Measurements from ENCODE around the gene LCORL.
"Not testable (repeated sequence)": the region's sequence is repeated elsewhere in the genome, so short reads cannot be mapped to it uniquely, and the experiment has no call there.

Gene LCORL

DNA sequence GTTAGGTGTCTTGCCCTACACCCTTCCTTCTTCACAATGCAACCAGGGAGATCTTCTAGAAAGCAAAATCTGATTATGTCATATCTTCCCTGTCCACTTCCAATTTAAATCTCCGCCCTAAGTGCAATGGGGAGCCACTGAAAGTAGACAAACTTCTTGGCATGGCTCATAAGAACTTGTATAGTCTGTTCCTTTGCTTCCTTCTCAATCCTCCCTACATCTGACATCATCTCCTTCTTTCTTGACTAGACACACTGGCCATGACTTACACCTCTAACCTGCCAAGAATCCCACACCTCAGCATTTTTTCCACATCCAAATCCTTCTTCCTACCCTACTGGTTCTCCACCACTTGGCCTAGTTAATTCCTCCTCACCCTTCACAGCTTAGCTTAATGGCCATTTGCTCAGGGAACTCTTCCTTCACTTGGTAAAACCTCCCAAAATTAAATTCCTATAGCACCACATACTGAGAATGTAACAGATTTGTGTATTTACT, 155.6 kb downstream of the LCORL start:
- H3K79me2 ChIP-seq (ENCODE audit: control insufficient read depth, insufficient read depth, low read length, unreplicated experiment): no peaks in the 10 kb centered on the region
- no peak overlapping the region for H2AFZ ChIP-seq (ENCODE audit: low read length, unreplicated experiment)
- H3K4me3 ChIP-seq (ENCODE audit: low read depth, low read length): no peak overlapping the region
- H3K36me3 ChIP-seq (ENCODE audit: insufficient read depth, low read length): no peaks in the 10 kb centered on the region
- no peaks in the 10 kb centered on the region for H3K4me1 ChIP-seq (ENCODE audit: control insufficient read depth, insufficient read depth, low read length, unreplicated experiment)
- H3K27ac ChIP-seq (ENCODE audit: low read depth, low read length): no peak overlapping the region
- H3K27me3 ChIP-seq (ENCODE audit: insufficient read depth, low read length): no peaks in the 10 kb centered on the region

DNA sequence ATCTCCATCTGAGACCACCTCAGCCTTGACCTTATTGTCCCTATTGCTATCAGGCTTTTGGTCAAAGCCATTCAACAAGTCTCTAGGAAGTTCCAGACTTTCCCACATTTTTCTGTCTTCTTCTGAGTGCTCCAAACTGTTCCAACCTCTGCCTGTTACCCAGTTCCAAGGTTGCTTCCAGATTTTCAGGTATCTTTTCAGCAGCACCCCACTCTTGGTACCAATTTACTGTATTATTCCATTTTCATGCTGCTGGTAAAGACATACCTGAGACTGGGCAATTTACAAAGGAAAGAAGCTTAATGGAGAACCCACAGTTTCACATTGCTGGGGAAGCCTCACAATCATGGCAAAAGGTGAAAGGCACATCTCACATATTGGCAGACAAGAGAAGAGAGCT, 159.6 kb downstream of the LCORL start:
- not testable (repeated sequence) for H2AFZ ChIP-seq (ENCODE audit: low read length, unreplicated experiment); H3K27me3 ChIP-seq (ENCODE audit: insufficient read depth, low read length); H3K79me2 ChIP-seq (ENCODE audit: control insufficient read depth, insufficient read depth, low read length, unreplicated experiment)

DNA sequence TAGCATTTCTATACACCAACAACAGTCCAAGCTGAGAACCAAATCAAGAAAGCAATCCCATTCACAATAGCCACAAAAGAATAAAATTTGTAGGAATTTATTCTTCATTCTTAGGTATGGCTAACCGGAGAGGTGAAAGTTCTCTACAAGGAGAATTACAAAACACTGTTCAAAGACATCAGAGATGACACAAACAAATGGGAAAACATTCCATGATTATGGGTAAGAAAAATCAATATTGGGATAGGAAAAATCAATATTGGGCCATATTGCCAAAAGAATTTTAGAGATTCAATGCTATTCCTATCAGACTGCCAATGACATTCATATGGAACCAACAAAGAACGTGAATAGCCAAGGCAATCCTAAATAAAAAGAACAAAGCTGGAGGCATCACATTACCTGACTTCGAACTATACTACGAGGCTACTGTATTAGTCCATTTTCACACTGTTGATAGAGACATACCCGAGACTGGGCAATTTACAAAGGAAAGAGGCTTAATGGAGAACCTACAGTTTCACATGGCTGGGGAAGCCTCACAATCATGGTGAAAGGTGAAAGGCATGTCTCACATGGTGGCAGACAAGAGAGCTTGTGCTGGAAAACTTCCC, 161.7 kb downstream of the LCORL start:
- Histone ChIP-seq H3K79me2 (ENCODE audit: control insufficient read depth, insufficient read depth, low read length, unreplicated experiment) (no peaks in the 10 kb centered on the region), H3K4me1 (ENCODE audit: control insufficient read depth, insufficient read depth, low read length, unreplicated experiment) (no peaks in the 10 kb centered on the region), H3K27ac (ENCODE audit: low read depth, low read length) (no peak overlapping the region), H3K4me3 (ENCODE audit: low read depth, low read length) (no peak overlapping the region), H3K27me3 (ENCODE audit: insufficient read depth, low read length) (no peaks in the 10 kb centered on the region), H3K36me3 (ENCODE audit: insufficient read depth, low read length) (no peaks in the 10 kb centered on the region), H2AFZ (ENCODE audit: low read length, unreplicated experiment) (no peak overlapping the region)

More for the DNA sequence above, 159.6 kb downstream of the LCORL start:
- not testable (repeated sequence) for H3K27ac ChIP-seq (ENCODE audit: low read depth, low read length); H3K4me1 ChIP-seq (ENCODE audit: control insufficient read depth, insufficient read depth, low read length, unreplicated experiment); H3K36me3 ChIP-seq (ENCODE audit: insufficient read depth, low read length); H3K4me3 ChIP-seq (ENCODE audit: low read depth, low read length)

DNA sequence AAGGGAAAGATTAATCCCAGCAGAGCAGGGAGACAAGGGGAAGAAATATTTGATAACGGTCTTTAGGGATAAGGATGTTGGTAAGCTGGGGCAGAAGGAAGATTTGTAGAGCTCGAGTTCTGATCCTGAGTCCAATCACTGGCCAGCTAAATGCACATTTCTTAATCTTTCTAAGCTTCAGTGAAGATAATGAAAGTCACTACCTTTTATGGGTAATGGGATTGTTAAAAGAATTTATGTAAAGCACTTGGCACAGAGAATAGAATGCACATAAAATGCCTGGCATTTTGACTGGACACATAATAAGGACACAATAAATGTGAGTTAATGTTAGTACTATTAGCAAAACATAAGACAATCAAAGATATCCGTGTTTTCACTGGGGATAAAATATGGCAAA, 167.5 kb downstream of the LCORL start:
- Histone ChIP-seq H3K4me1 (ENCODE audit: control insufficient read depth, insufficient read depth, low read length, unreplicated experiment) (no peaks in the 10 kb centered on the region), H3K27me3 (ENCODE audit: insufficient read depth, low read length) (no peaks in the 10 kb centered on the region), H3K79me2 (ENCODE audit: control insufficient read depth, insufficient read depth, low read length, unreplicated experiment) (no peaks in the 10 kb centered on the region), H3K4me3 (ENCODE audit: low read depth, low read length) (no peak overlapping the region), H3K36me3 (ENCODE audit: insufficient read depth, low read length) (no peaks in the 10 kb centered on the region), H3K27ac (ENCODE audit: low read depth, low read length) (no peak overlapping the region), H2AFZ (ENCODE audit: low read length, unreplicated experiment) (no peak overlapping the region)

DNA sequence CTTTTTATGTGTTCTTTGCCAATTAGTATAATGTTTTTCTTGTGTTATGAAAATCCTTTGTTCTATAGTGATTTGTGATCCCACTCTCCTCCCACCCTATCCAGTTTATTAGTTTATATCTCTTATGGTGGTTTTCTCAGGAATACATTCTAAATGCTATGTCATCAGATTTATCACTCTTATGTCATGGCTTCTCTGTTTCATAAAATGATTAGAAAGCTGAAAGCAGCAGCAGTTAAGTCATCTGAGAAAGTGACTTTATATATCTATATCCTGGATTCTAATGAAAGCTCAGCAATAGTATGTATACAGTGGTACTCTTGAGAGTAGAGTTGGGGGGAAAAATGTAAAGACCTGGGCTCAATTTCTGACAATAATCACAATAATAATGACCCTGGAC, 169.6 kb downstream of the LCORL start:
- H3K4me3 ChIP-seq (ENCODE audit: low read depth, low read length): no peak overlapping the region
- no peaks in the 10 kb centered on the region for H3K4me1 ChIP-seq (ENCODE audit: control insufficient read depth, insufficient read depth, low read length, unreplicated experiment)

DNA sequence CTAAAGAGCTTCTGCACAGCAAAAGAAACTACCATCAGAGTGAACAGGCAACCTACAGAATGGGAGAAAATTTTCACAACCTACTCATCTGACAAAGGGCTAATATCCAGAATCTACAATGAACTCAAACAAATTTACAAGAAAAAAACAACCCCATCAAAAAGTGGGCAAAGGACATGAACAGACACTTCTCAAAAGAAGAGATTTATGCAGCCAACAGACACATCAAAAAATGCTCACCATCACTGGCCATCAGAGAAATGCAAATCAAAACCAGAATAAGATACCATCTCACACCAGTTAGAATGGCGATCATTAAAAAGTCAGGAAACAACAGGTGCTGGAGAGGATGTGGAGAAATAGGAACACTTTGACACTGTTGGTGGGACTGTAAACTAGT, 171.3 kb downstream of the LCORL start:
- H3K27me3 ChIP-seq (ENCODE audit: insufficient read depth, low read length); H2AFZ ChIP-seq (ENCODE audit: low read length, unreplicated experiment); H3K4me3 ChIP-seq (ENCODE audit: low read depth, low read length); H3K4me1 ChIP-seq (ENCODE audit: control insufficient read depth, insufficient read depth, low read length, unreplicated experiment); H3K27ac ChIP-seq (ENCODE audit: low read depth, low read length); H3K79me2 ChIP-seq (ENCODE audit: control insufficient read depth, insufficient read depth, low read length, unreplicated experiment): not testable (repeated sequence)
- peaks cover 24% of the 10 kb centered on the region for H3K36me3 ChIP-seq (ENCODE audit: insufficient read depth, low read length)

More for the DNA sequence above, 169.6 kb downstream of the LCORL start:
- Histone ChIP-seq H3K36me3 (ENCODE audit: insufficient read depth, low read length) (peaks cover 11% of the 10 kb centered on the region), H3K27me3 (ENCODE audit: insufficient read depth, low read length) (no peaks in the 10 kb centered on the region), H3K79me2 (ENCODE audit: control insufficient read depth, insufficient read depth, low read length, unreplicated experiment) (no peaks in the 10 kb centered on the region), H2AFZ (ENCODE audit: low read length, unreplicated experiment) (no peak overlapping the region), H3K27ac (ENCODE audit: low read depth, low read length) (no peak overlapping the region)

DNA sequence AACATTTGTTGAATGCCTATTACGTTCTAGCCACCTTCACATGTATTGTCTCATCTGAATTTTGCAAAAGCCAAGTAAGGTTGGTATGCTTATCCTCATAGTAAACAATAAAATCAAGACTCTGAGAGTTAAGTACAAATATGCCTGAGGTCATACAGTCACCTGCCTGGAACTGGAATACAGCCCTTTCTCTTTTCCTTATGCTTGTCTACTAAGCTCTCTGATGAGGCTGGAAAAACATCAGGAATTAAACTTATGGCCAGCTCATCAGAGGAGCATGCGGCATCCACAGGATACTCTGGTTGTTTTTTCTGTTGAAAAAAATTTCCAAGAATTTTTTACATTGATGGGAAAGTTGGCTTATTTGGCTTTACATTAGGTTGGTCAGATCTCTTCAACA, 175.3 kb downstream of the LCORL start:
- H3K79me2 ChIP-seq (ENCODE audit: control insufficient read depth, insufficient read depth, low read length, unreplicated experiment): no peaks in the 10 kb centered on the region
- no peak overlapping the region for H2AFZ ChIP-seq (ENCODE audit: low read length, unreplicated experiment)
- peaks cover 58% of the 10 kb centered on the region for H3K36me3 ChIP-seq (ENCODE audit: insufficient read depth, low read length)
- no peak overlapping the region for H3K4me3 ChIP-seq (ENCODE audit: low read depth, low read length)
- H3K4me1 ChIP-seq (ENCODE audit: control insufficient read depth, insufficient read depth, low read length, unreplicated experiment): no peaks in the 10 kb centered on the region
- H3K27ac ChIP-seq (ENCODE audit: low read depth, low read length): no peak overlapping the region
- no peaks in the 10 kb centered on the region for H3K27me3 ChIP-seq (ENCODE audit: insufficient read depth, low read length)

DNA sequence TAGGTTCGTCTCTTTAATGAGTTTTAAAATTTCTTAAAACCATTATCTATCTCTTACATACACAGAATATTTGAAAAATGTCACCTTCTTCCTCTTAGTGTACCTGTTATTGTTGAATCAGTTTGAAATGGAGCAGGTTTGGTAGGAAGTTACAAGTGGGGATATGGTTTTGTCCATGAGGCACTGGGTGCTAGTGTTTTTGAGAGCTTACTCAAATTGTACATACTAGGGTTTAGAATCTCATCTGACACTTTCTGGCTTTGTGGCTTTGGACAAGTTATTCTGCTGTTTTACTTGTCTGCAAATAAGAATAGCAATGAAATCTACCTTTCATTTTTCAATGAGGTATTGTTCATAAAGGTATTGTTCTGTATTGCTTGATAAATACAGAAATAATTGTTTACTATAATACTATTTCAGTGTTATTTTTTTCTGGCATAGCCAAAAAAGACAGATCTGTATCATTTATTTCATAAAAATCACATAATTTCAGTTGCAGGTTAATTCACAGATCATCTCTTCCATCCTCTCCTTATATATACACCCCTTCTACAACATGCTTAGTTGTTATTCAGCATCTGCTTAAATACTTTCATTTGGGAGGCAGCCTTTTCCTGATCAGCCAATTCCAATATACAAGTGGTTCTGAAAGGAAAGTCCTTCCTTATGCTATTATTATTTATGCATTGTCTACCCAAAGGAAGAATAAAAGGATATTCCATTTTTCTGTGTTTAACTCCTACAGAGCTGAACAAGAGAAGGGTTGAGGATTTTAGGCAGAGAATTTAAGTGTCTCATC, 197.5 kb downstream of the LCORL start:
- no peaks in the 10 kb centered on the region for H3K27me3 ChIP-seq (ENCODE audit: insufficient read depth, low read length)
- H3K4me3 ChIP-seq (ENCODE audit: low read depth, low read length): no peak overlapping the region
- peaks cover 37% of the 10 kb centered on the region for H3K36me3 ChIP-seq (ENCODE audit: insufficient read depth, low read length)
- H3K4me1 ChIP-seq (ENCODE audit: control insufficient read depth, insufficient read depth, low read length, unreplicated experiment): no peaks in the 10 kb centered on the region
- H3K79me2 ChIP-seq (ENCODE audit: control insufficient read depth, insufficient read depth, low read length, unreplicated experiment): peaks cover 42% of the 10 kb centered on the region
- H2AFZ ChIP-seq (ENCODE audit: low read length, unreplicated experiment): no peak overlapping the region
- H3K27ac ChIP-seq (ENCODE audit: low read depth, low read length): no peak overlapping the region

DNA sequence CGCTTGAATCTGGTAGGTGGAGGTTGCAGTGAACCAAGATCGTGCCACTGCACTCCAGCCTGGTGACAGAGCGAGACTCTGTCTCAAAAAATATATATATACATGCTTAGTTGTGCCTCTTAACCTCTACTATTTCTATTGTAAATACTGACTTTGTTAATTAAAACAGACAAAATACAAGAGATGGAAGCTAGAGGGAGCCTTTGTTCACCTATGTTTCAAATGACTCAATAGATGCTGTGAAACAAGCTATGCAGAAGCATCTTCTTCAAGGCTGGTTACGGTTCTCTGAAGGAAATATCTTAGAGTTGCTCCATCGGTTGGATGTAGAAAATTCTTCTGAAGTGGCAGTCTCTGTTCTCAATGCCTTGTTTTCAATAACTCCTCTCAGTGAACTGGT, 204.5 kb downstream of the LCORL start:
- Histone ChIP-seq H3K36me3 (ENCODE audit: insufficient read depth, low read length) (peaks cover 6% of the 10 kb centered on the region), H3K4me3 (ENCODE audit: low read depth, low read length) (no peak overlapping the region), H3K79me2 (ENCODE audit: control insufficient read depth, insufficient read depth, low read length, unreplicated experiment) (peaks cover 79% of the 10 kb centered on the region), H3K27me3 (ENCODE audit: insufficient read depth, low read length) (no peaks in the 10 kb centered on the region), H3K27ac (ENCODE audit: low read depth, low read length) (no peak overlapping the region), H2AFZ (ENCODE audit: low read length, unreplicated experiment) (no peak overlapping the region), H3K4me1 (ENCODE audit: control insufficient read depth, insufficient read depth, low read length, unreplicated experiment) (peaks cover 15% of the 10 kb centered on the region)

DNA sequence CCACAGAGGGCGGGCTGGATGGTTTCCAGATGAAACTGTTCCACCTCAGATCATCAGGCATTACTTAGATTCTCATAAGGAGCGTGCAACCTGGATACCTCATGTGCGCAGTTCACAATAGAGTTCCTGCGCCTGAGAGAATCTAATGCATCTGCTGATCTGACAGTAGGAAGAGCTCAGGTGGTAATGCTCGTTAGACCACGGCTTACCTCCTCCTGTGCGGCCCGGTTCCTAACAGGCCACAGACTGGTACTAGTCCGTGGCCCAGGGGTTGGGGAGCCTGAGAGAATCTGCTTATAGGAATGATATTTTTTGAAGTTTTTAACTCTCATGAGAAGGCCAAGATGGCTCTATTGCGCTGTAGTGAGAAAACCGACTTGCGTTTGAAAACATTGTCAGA, 205.4 kb downstream of the LCORL start:
- peaks cover 84% of the 10 kb centered on the region for H3K79me2 ChIP-seq (ENCODE audit: control insufficient read depth, insufficient read depth, low read length, unreplicated experiment)
- H2AFZ ChIP-seq (ENCODE audit: low read length, unreplicated experiment): no peak overlapping the region
- H3K4me3 ChIP-seq (ENCODE audit: low read depth, low read length): no peak overlapping the region
- peaks cover 6% of the 10 kb centered on the region for H3K36me3 ChIP-seq (ENCODE audit: insufficient read depth, low read length)
- peaks cover 15% of the 10 kb centered on the region for H3K4me1 ChIP-seq (ENCODE audit: control insufficient read depth, insufficient read depth, low read length, unreplicated experiment)
- no peak overlapping the region for H3K27ac ChIP-seq (ENCODE audit: low read depth, low read length)
- no peaks in the 10 kb centered on the region for H3K27me3 ChIP-seq (ENCODE audit: insufficient read depth, low read length)

DNA sequence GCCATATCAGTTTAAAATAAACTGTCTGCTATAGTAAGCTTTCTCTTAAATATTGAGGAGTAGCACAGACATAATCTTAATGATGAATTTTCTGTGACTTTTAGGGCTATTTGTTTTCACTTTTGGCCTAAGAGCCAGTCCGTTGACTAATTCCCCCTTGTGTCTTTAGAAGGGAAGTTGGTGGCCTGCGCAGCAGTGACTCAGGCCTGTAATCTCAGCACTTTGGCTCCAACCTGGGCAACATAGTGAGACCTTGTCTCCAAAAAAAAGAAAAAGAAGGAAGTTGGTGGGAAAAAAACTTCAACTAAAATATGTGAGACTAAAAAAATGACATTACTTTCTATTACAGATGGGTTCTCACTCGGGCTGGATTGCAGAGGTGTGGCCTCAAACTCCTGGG, 207.4 kb downstream of the LCORL start:
- H2AFZ ChIP-seq (ENCODE audit: low read length, unreplicated experiment): peak overlapping the region; percentile 14
- H3K27me3 ChIP-seq (ENCODE audit: insufficient read depth, low read length): no peaks in the 10 kb centered on the region
- H3K27ac ChIP-seq (ENCODE audit: low read depth, low read length): peak overlapping the region; percentile 56
- peaks cover 15% of the 10 kb centered on the region for H3K4me1 ChIP-seq (ENCODE audit: control insufficient read depth, insufficient read depth, low read length, unreplicated experiment)
- peak overlapping the region; percentile 83 for H3K4me3 ChIP-seq (ENCODE audit: low read depth, low read length)
- peaks cover 5% of the 10 kb centered on the region for H3K36me3 ChIP-seq (ENCODE audit: insufficient read depth, low read length)
- peaks cover 92% of the 10 kb centered on the region for H3K79me2 ChIP-seq (ENCODE audit: control insufficient read depth, insufficient read depth, low read length, unreplicated experiment)

Data from ACC112 (cell line).